Smooth muscle cell of the brain vasculature (primary cell): ENCODE measurements around the gene BAIAP2L1.
A peak's percentile ranks its signal among the peaks of the same experiment; 100 is the strongest.

Experiments
- DNase-seq: peaks from one replicate; pipeline ENCODE4 v3.0.0-alpha.2; 2012; ENCODE audit warnings: low read depth, low spot score

The BAIAP2L1 gene

GRCh38 chr7:98278936-98279335, 122.0 kb downstream of the BAIAP2L1 start:
- DNase-seq = no peak

DNA sequence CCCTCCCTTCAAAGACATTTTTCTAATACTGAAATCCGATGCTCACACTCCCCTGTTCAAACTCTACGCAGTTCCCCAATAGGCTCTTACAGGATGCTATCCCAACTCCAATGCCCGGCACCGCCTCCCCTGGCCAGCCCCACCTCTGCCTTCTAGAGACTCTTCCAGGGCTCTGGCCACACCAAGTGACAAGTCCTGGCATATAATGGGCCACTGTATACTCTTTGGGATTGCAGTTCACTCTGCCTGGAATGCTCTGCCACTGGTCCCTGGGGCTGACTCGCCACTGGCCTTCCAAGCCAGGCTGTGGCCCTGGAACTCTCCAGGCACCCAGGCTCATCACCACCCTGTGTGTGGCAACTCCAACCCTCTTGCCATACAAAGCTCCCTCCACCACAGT, 122.5 kb downstream of the BAIAP2L1 start:
- no peak for DNase-seq

DNA sequence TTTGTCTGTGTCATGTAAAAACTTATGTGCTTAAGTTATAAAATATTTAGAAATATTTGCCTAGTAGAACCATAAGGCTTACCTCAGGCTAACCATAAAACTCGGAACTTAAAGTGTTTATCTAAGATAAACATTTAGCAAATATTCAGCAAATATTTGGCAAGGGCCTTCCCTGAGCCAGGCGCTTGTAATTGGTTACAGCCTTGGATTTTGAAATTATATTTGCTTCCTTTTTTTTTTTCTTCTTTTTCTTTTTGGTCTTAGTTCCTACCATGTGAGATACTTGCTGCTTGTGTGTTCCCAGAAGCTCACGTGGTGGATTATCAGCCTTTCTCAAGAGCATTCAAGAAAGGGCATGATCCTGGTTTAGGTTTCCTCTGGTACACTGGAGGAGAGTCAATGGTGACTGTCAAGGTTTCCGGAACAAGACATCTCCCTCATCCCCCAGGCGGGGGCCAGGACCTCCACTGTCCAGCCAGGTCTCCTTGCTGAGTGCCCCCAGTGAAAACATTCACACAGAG, 124.6 kb downstream of the BAIAP2L1 start:
- DNase-seq = no peak

DNA sequence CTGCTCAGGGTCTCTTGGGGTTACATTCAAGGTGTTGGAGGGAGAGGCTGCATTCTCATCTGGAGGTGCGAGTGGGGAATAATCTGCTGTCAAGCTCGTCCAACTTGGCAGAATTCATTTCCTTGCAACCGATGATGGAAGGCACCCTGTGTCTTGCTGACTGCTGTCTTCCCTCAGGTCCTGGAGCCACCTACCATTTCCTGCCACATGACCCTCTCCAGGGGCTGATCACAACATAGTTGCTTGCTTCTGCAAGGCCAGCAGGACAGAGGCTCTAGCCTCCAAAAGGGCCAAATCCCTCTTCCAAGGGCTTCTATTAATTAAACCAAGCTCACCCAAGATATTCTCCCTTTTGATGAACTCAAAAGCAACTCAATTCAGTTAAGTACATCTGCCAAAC, 133.6 kb downstream of the BAIAP2L1 start:
- no peak for DNase-seq

DNA sequence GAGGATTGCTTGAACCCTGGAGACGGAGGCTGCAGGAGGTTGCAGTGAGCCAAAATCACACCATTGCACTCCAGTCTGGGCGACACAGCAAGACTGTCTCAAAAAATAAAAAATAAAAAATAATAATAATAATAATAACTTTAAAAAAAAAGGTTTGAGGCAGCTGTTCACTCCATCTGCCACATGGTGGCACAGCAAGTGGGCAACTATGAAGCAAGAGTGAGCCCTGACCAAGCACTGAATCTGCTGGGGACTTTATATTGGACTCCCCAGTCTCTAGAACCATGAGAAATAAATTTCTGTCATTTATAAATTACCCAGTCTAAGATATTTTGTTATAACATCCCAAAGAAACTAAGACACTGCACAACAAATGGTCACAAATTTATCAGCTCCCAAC, 134.1 kb downstream of the BAIAP2L1 start:
- no peak for DNase-seq

DNA sequence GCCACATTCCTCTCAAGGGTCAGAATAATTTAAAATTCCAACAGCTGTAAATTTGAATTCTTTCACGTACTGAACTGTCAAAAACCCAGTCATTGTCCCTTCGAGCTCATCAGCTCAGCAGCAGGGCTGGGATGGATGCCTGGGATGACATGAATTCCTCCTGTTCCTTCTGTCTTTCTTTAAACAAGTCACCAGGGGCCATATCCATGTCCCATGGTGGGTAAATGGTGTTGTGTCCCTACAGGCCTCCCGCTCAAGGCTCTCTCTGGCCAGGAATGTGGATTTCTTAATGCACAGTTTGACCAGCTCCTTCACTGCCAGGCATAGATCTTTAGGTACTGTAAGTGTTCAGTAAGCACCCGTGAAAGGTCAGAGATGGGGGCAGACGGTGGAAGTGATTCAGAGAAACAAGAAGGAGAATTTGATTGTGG, 135.0 kb downstream of the BAIAP2L1 start:
- DNase-seq = no peak

DNA sequence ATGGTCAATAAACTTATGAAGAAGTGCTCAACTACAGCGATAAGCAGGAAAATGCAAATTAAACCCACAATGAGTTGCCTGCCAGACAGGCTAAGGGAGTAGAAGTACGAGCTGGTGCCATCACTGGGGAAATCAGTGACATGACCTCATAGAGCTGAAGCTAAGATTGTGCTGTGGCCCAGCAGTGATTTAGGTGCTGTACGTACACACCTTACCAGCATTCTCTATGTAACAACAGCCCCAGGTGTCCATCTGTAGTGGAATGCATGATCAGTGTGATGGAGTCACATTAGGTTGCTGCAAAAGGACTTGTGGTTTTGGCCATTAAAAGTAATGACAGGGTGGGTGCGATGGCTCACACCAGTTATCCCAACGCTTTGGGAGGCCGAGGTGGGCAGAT, 143.2 kb downstream of the BAIAP2L1 start:
- DNase-seq = no peak

GRCh38 chr7:98256431-98256830, 144.5 kb downstream of the BAIAP2L1 start:
- DNase-seq = no peak

DNA sequence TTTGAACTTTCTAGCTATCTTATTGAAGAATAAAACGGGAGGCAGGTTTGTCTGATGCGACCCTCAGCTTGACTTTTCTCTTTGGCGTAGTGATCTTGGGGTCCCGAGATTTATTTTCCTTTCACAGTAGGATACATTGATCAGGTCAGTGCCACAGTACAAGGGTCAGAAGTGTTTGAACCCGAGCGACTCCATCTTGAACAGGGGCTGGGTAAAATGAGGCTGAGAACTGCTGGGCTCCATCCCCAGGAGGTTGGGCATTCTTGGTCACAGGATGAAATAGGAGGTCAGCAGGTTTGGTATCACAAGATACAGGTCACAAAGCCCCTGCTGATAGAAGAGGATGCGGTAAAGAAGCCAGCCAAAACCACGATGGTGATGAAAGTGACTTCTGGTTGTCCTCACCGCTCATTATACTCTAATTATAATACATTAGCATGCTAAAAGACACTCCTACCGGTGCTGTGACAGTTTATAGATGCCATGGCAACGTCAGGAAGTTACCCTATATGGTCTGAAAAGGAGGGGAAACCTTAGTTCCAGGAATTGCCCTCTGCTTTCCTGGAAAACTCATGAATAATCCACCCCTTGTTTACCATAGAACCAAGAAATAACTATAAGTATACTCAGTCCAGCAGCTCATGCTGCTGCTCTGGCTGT, 145.8 kb downstream of the BAIAP2L1 start:
- no peak for DNase-seq

DNA sequence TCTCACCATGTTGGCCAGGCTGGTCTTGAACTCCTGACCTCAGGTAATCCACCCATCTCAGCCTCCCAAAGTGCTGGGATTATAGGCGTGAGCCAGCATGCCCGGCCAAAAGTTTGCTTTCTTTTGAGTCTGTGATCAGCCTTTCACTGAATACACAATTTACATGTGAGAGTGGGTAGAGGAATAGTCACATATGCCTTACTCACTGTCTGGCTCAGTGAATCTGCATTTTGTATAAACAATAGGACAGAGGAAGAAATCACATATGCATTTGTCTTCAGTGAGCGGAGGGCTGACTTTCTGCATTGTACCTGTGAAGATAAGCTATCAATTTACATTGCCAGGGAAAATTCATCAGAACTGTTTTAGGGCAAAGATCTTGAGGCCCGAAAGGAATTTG, 146.4 kb downstream of the BAIAP2L1 start:
- DNase-seq = no peak

DNA sequence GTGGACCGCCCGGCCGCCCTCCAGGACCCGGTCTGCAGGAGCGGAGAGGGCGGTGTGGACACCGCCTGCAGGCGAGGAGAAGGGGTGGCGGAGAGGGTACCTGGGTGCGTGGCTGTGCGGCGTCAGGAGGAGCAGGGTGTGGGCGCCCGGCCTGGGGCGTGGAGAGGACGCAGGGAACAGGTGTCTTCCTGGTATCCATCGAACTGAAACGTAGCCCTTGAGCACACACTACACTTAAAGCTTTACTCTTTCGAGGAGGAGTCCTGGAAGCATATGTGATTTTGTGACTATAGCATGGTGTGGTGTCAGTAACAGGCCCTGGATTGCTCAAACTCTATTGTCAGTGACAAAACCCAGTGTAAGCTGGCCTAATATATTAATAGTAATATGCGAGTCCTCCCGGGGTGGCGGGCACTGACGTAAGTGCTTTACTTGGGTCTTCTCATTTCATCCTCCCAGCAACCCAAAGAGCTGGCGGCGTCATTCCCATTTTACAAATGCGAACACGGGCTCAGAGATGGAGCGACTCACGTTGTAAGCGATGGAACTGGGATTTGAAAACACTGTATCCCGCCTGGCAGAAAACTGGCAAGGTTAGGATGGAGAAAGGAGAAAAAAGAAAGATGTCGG, 148.3 kb downstream of the BAIAP2L1 start:
- DNase-seq = no peak

- DNase-seq = peak; percentile 50
Measured at GRCh38 chr7:98251601-98252424, 149.1 kb downstream of the BAIAP2L1 start, which contains the start of gene TECPR1. TSS of gene TECPR1 (minus strand) at chr7:98252232. CDS start at chr7:98246146, 6,086 bp downstream.

DNA sequence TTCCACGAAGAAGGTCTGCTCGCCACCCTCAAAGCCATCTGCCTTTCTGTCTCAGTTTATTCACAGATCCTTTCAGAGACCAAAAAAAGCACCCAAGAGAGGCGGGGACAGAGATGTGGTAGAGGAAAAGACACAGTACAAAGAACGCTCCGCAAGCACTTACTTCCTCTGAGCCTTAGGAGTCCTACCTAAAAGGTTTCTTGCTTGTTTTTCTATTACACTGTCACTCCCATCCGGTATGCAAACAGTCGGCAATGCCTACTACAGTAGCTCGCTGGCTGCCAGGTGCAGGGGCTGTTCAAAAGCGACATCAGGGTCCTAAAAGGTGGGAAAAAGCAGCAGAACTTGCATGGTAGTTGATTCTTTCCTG, 149.7 kb downstream of the BAIAP2L1 start:
- DNase-seq = no peak

GRCh38 chr7:98250789-98251188, 150.1 kb downstream of the BAIAP2L1 start:
- no peak for DNase-seq

GRCh38 chr7:98249106-98249505, 151.8 kb downstream of the BAIAP2L1 start:
- DNase-seq = no peak

- DNase-seq = no peak
Measured at GRCh38 chr7:98248156-98248555, 152.7 kb downstream of the BAIAP2L1 start.

DNA sequence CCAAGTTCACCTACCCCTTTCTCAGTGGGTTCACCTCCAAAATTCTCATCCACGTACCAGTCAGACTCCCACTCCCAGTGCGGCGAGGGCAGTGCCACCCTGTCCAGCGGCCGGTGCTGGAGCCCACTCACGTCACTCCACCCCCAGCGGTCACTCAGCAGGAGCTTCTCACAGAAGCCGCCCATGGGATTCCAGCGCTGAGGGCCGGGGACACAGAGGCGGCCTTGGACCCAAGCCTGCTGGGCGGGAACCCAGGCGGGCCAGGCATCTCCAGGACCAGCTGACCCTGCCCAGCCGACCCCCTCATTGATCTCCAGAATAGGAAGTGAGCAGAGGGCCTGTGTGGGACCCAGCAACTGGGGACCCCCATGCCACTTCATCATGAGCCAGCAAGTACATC, 156.0 kb downstream of the BAIAP2L1 start:
- DNase-seq = no peak

DNA sequence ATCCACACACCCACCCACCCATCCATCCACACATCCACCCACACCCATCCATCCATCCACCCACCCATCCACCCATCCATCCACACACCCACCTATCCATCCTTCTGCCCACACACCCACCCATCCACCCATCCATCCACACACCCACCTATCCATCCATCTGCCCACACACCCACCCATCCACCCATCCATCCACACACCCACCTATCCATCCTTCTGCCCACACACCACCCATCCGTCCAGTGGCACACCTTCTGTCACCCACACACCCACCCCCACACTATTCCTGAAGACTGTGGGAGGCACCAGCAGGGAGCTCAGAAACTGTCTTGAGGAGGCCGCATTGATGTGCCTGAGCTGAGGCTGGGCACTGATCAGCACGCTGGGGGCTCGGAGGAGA, 158.0 kb downstream of the BAIAP2L1 start:
- no peak for DNase-seq

DNA sequence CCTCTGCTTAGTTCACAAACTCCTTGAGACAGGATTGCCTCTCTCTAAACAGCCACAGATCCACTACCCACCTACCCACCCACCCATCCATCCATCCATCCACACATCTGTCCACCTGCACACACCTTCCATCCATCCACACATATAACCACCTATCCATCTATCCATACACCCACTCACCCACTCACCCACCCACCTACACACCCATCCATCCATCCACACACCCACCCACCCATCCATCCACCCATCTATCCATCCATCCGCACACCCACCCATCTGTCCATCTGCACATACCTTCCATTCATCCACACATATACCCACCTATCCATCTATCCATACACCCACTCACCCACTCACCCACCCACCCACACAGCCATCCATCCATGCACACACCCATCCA, 158.5 kb downstream of the BAIAP2L1 start:
- no peak for DNase-seq

DNA sequence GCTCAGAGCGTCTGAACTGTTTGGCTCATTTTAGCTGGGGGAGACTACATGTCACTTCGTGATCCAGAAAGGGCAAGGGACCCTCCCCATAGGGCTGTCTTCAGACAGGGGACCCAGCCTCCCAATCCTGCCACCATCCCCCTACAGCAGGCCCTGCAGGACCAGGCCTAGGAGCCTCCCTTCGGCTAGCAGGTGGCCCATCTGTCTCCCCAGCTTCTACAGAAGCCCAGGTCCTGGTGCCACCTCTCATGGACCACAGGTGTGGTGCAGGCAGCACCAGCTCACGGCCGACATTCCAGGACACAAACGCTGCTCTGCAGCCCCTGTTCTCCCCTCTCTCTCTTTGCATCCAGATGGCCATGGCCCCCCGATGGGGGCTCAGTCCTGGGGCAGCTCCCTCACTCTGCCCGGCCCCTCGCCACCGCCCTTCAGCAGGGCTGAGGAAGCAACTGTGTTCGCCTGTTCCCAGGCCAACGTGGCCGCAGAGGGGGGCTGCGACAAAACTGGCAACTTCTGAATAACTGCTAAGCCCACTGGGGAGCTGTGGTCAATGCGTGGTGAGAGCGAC, 159.1 kb downstream of the BAIAP2L1 start:
- no peak for DNase-seq
